SK-N-SH (cell line): ENCODE results near the gene TXNDC16. TPM values are rescaled to one million over a fixed set of nuclear protein-coding genes. Genes with fewer than 3 reads are reported as not detected.

ENCODE experiments used
- CTCF ChIA-PET: fragments of 300-600, 350-600 bp; formaldehyde crosslinking; extraction: SDS; loops from one replicate; lab custom pipeline; 2021; lab: Yijun Ruan, JAX
- POLR2A ChIA-PET: fragments of 350-600 bp; sonication (Branson Sonifier 250); formaldehyde crosslinking; extraction: SDS; loops from one replicate; lab custom pipeline; 2020; ENCODE audit warnings: antibody characterized with exemption, inconsistent platforms; lab: Yijun Ruan, JAX
- DNase-seq: peaks from one replicate; pipeline ENCODE4 v3.0.0; 2012
- H2AFZ ChIP-seq: fragments of 200-600 bp; sonication (generic); 2 replicates; pipeline ENCODE4 v1.8.1; 2016; ENCODE audit warnings: antibody characterized with exemption, mild to moderate bottlenecking, low read depth
- H3F3A ChIP-seq: fragments of 200-600 bp; sonication (generic); replicated peaks from 2 replicates; pipeline ENCODE3; 2016; ENCODE audit warnings: antibody characterized with exemption, mild to moderate bottlenecking; ENCODE audit not compliant: insufficient read depth
- H3K27ac ChIP-seq, 2 experiments: fragments of 200-500 bp in 1 of 2; fragments of 200-600 bp in 1 of 2; sonication (Bioruptor generic) in 1 of 2; sonication (generic), shearing (Covaris generic) in 1 of 2; 2 replicates each; pipeline versions ENCODE4 v1.5.1 to v1.6.1; 2014 to 2016; ENCODE audit warnings: low read depth in 2 of 2, inconsistent platforms in 1 of 2, low read length in 1 of 2, mild to moderate bottlenecking in 1 of 2, mixed read lengths in 1 of 2
- H3K27me3 ChIP-seq: fragments of 200-600 bp; sonication (generic), shearing (Covaris generic); 2 replicates; pipeline ENCODE4 v1.6.1; 2016; ENCODE audit warnings: mixed run types; ENCODE audit not compliant: insufficient read depth
- H3K36me3 ChIP-seq, 2 experiments: fragments of 200-500 bp in 1 of 2; fragments of 200-600 bp in 1 of 2; sonication (Bioruptor generic) in 1 of 2; sonication (generic) in 1 of 2; replicated peaks in 1 of 2; 2 replicates each; pipeline versions ENCODE3 to v1.5.1; 2014 to 2016; ENCODE audit warnings: low read length in 1 of 2, mild to moderate bottlenecking in 1 of 2; ENCODE audit not compliant: insufficient read depth in 2 of 2, control insufficient read depth in 1 of 2
- H3K4me1 ChIP-seq, 2 experiments: fragments of 200-500 bp in 1 of 2; fragments of 200-600 bp in 1 of 2; sonication (Bioruptor generic) in 1 of 2; sonication (generic), shearing (Covaris generic) in 1 of 2; 2 replicates each; pipeline versions ENCODE4 v1.5.1 to v1.6.1; 2014 to 2016; ENCODE audit warnings: low read depth in 1 of 2, low read length in 1 of 2, mixed run types in 1 of 2; ENCODE audit not compliant: insufficient read depth in 2 of 2, control insufficient read depth in 1 of 2
- H3K4me2 ChIP-seq: fragments of 200-600 bp; sonication (generic), shearing (Covaris generic); 2 replicates; pipeline ENCODE4 v1.6.1; 2017; ENCODE audit warnings: mixed run types
- H3K4me3 ChIP-seq, 2 experiments: fragments of 200-500 bp in 1 of 2; fragments of 200-600 bp in 1 of 2; sonication (Bioruptor generic) in 1 of 2; sonication (generic), shearing (Covaris generic) in 1 of 2; 2 replicates each; pipeline versions ENCODE4 v1.5.1 to v1.8.1; 2014 to 2016; ENCODE audit warnings: low read depth in 2 of 2, inconsistent platforms in 1 of 2, low read length in 1 of 2, mild to moderate bottlenecking in 1 of 2, mixed read lengths in 1 of 2, moderate library complexity in 1 of 2
- H3K79me2 ChIP-seq: fragments of 200-600 bp; sonication (generic); 2 replicates; pipeline ENCODE4 v1.8.1; 2017; ENCODE audit warnings: mild to moderate bottlenecking; ENCODE audit not compliant: insufficient read depth
- H3K9ac ChIP-seq: fragments of 200-600 bp; sonication (generic); 2 replicates; pipeline ENCODE4 v1.6.1; 2017; ENCODE audit warnings: mixed run types
- H3K9me2 ChIP-seq: fragments of 200-600 bp; sonication (generic); 2 replicates; pipeline ENCODE4 v1.6.1; 2017; ENCODE audit warnings: mixed run types
- H3K9me3 ChIP-seq: fragments of 200-600 bp; sonication (generic); 2 replicates; pipeline ENCODE4 v1.6.1; 2017; ENCODE audit warnings: mixed run types, mild to moderate bottlenecking, moderate library complexity
- H4K20me1 ChIP-seq: fragments of 200-600 bp; sonication (generic); 2 replicates; pipeline ENCODE4 v1.6.1; 2017; ENCODE audit warnings: mild to moderate bottlenecking, mixed run types; ENCODE audit not compliant: insufficient read depth
- ELF1 ChIP-seq: IDR thresholded peaks from 2 replicates; pipeline ENCODE4 v1.4.0; 2012
- FOXM1 ChIP-seq: IDR thresholded peaks from 2 replicates; pipeline ENCODE4 v1.4.0; 2012; ENCODE audit warnings: low read depth, mild to moderate bottlenecking
- GATA2 ChIP-seq: sonication (generic); formaldehyde crosslinking; IDR thresholded peaks from 2 replicates; pipeline ENCODE4 v1.5.0; 2020; ENCODE audit warnings: mild to moderate bottlenecking, missing genetic modification reagents
- MAX ChIP-seq: IDR thresholded peaks from 2 replicates; pipeline ENCODE4 v1.4.0; 2012; ENCODE audit warnings: low read depth
- MXI1 ChIP-seq: IDR thresholded peaks from 2 replicates; pipeline ENCODE4 v1.6.1; 2012; ENCODE audit warnings: mild to moderate bottlenecking, low read depth, low read length, improper control_type of control experiment
- NFIC ChIP-seq: IDR thresholded peaks from 2 replicates; pipeline ENCODE4 v1.4.0; 2012; ENCODE audit warnings: borderline replicate concordance
- NRF1 ChIP-seq: IDR thresholded peaks from 2 replicates; pipeline ENCODE4 v1.6.1; 2012; ENCODE audit warnings: low read depth, mild to moderate bottlenecking, low read length
- POLR2AphosphoS5 ChIP-seq: IDR thresholded peaks from 2 replicates; pipeline ENCODE4 v1.6.1; 2012; ENCODE audit warnings: low read depth, low read length
- REST ChIP-seq: IDR thresholded peaks from 2 replicates; pipeline ENCODE4 v1.6.1; 2012; ENCODE audit warnings: mild to moderate bottlenecking, low read depth, low read length, moderate library complexity
- USF1 ChIP-seq: IDR thresholded peaks from 2 replicates; pipeline ENCODE4 v1.4.0; 2012; ENCODE audit warnings: low read depth, borderline replicate concordance
- USF2 ChIP-seq: fragments of 150-350 bp; IDR thresholded peaks from 2 replicates; pipeline ENCODE4 v1.6.1; 2017; ENCODE audit warnings: antibody characterized with exemption, low read length, low read depth, borderline replicate concordance
- YY1 ChIP-seq: IDR thresholded peaks from 2 replicates; pipeline ENCODE4 v1.4.0; 2012; ENCODE audit warnings: low read depth, mild to moderate bottlenecking
- WGBS: methylation state at CpG from one replicate; pipeline ENCODE4 v1.1.6; 2017; ENCODE audit warnings: low lambda C conversion rate; 5-methylcytosine and 5-hydroxymethylcytosine counted together
- polyA plus RNA-seq, 3 experiments: library from polyadenylated mRNA; depleted of rRNA; stranded (reverse); fragments of >200 nt; gene quantifications; 2 replicates each; pipeline ENCODE4 v1.2.3, GENCODE V29; 2012

TXNDC16 gene
- polyA plus RNA-seq, 1 of the 3 experiments (the other 2 are of a cell fraction) = 0.95 TPM

- Histone ChIP-seq H3K27me3 (no peaks in the 10 kb centered on the region), H3K9ac (no peak overlapping the region)
- TF ChIP-seq GATA2 (CRISPR knock-in tag) (no peak), YY1 (no peak), USF1 (no peak), MAX (no peak), MXI1 (no peak), ELF1 (no peak), POLR2AphosphoS5 (no peak), NRF1 (no peak), REST (no peak), FOXM1 (no peak), USF2 (no peak), NFIC (no peak)
- TF ChIP-seq, all 33 proteins: peak for 0
- Histone ChIP-seq H3K4me2 (no peak overlapping the region), H3K79me2 (no peaks in the 10 kb centered on the region), H3K9me2 (no peaks in the 10 kb centered on the region), H4K20me1 (no peaks in the 10 kb centered on the region), H3K4me3 (no peak overlapping the region), H3K27ac (no peak overlapping the region), H3F3A (no peaks in the 10 kb centered on the region), H3K36me3 (no peaks in the 10 kb centered on the region), H3K4me1 (peaks cover 0 to 2% of the 10 kb centered on the region in 2 experiments; a peak in 2 of 4 replicates), H2AFZ (no peak overlapping the region), H3K9me3 (no peaks in the 10 kb centered on the region)
- ChIA-PET CTCF (interaction anchor here (0.9 kb wide), 1 partner anchor 123 kb away, joined by 3 read pairs; no protein-coding TSS in a partner anchor), POLR2A (no interaction called here)
- DNase-seq = no peak
- WGBS = 62% methylated on average over 3 of the region's 3 CpGs
These were observed 156.6 kb downstream of the TXNDC16 start for GRCh38 chr14:52395728-52396127.
